HFF-Myc (cell line): Measurements from ENCODE around the gene BRF1.

ENCODE experiments used
- DNase-seq: peaks from one replicate; pipeline ENCODE4 v3.0.0-alpha.2; 2011; ENCODE audit warnings: low read depth; ENCODE audit errors: extremely low read depth
- H3K4me3 ChIP-seq: replicated peaks from 2 replicates; pipeline ENCODE4 v1.5.1; 2011; ENCODE audit warnings: low read depth, mild to moderate bottlenecking, control low read depth, low read length
- CTCF ChIP-seq: IDR thresholded peaks from 2 replicates; pipeline ENCODE4 v1.5.1; 2012; ENCODE audit warnings: mild to moderate bottlenecking, low read depth, low read length, control low read depth; ENCODE audit errors: missing control alignments

The BRF1 gene

GRCh38 chr14:105252552-105253328, 48.1 kb downstream of the BRF1 start:
- no peak for DNase-seq
- no peak for TF ChIP-seq CTCF
- no peak overlapping the region for H3K4me3 ChIP-seq

GRCh38 chr14:105251920-105252319, 48.9 kb downstream of the BRF1 start:
- DNase-seq, result no peak
- H3K4me3 ChIP-seq, result no peak overlapping the region
- no peak for TF ChIP-seq CTCF

- H3K4me3 ChIP-seq, result no peak overlapping the region
- TF ChIP-seq CTCF, result no peak
- no peak for DNase-seq
Measured at GRCh38 chr14:105250986-105251385, 49.8 kb downstream of the BRF1 start.

- TF ChIP-seq CTCF, result no peak
- no peak overlapping the region; the same call in 1 of the 2 replicates for H3K4me3 ChIP-seq
- DNase-seq, result no peak
Measured at GRCh38 chr14:105250008-105250366, 50.8 kb downstream of the BRF1 start.

- no peak for DNase-seq
- no peak for TF ChIP-seq CTCF
- H3K4me3 ChIP-seq, result peak overlapping the region; percentile 53
Measured at GRCh38 chr14:105249182-105250007, 51.4 kb downstream of the BRF1 start.

GRCh38 chr14:105248368-105249181, 52.2 kb downstream of the BRF1 start, which contains the start of gene BTBD6:
TSS of gene BTBD6 (plus strand) at chr14:105248533. CDS start at chr14:105248712, 179 bp downstream.
- no peak for TF ChIP-seq CTCF
- H3K4me3 ChIP-seq, result peak within 1 kb of the TSS; percentile 53
- DNase-seq, result peak; percentile 22
